ENCODE measurements around the gene SEMA3C.

- TF ChIP-seq CTCF (IDR thresholded peaks at IDR 0.05) (no peak), POLR2A (IDR thresholded peaks at IDR 0.05) (no peak)
These were observed 8.6 kb downstream of the SEMA3C start for GRCh38 chr7:80910228-80910627.
